Skeletal muscle tissue (tissue), 4 donors: ENCODE measurements around the gene ECHS1. TPM values are rescaled to one million over a fixed set of nuclear protein-coding genes. Genes with fewer than 3 reads are reported as not detected.
"Not testable (repeated sequence)": the region's sequence is repeated elsewhere in the genome, so short reads cannot be mapped to it uniquely, and the experiment has no call there.

Experiments
- H3K27ac ChIP-seq: one replicate; pipeline ENCODE4 v1.7.0; 2013; ENCODE audit warnings: mild to moderate bottlenecking, low read depth, low read length, inconsistent platforms
- H3K27me3 ChIP-seq, 3 donors: one replicate each; pipeline ENCODE4 v1.7.0; 2013; ENCODE audit warnings: low read length in 3 of 3; ENCODE audit not compliant: control insufficient read depth in 3 of 3, insufficient read depth in 3 of 3
- H3K36me3 ChIP-seq, 3 donors: one replicate each; pipeline ENCODE4 v1.7.0; 2013; ENCODE audit warnings: low read length in 3 of 3; ENCODE audit not compliant: control insufficient read depth in 3 of 3, insufficient read depth in 3 of 3
- H3K4me1 ChIP-seq, 3 donors: one replicate each; pipeline ENCODE4 v1.7.0; 2013; ENCODE audit warnings: low read length in 3 of 3, mild to moderate bottlenecking in 3 of 3; ENCODE audit not compliant: control insufficient read depth in 3 of 3, insufficient read depth in 3 of 3
- H3K4me3 ChIP-seq, 3 donors: one replicate each; pipeline ENCODE4 v1.7.0; 2013; ENCODE audit warnings: low read length in 3 of 3
- H3K9ac ChIP-seq, 3 donors: one replicate each; pipeline ENCODE4 v1.7.0; 2013; ENCODE audit warnings: low read length in 3 of 3, mild to moderate bottlenecking in 3 of 3, moderate library complexity in 2 of 3, low read depth in 1 of 3
- H3K9me3 ChIP-seq, 3 donors: one replicate each; pipeline ENCODE4 v1.7.0; 2013; ENCODE audit warnings: low read length in 3 of 3; ENCODE audit not compliant: control insufficient read depth in 3 of 3
- total RNA-seq: library from RNA; depleted of rRNA; stranded (reverse); fragments of >200 nt; gene quantifications from one replicate; pipeline ENCODE4 v1.2.3, GENCODE V29; 2014
- donor health status: Osteomylitis.

Gene ECHS1
- total RNA-seq, 1 donor from 2014 or later: 76.7 TPM

GRCh38 chr10:133368153-133368552 lies 5.0 kb downstream of the ECHS1 start:
- Histone ChIP-seq H3K9ac (no peak overlapping the region), H3K27me3 (no peaks in the 10 kb centered on the region), H3K4me3 (no peak overlapping the region), H3K27ac (no peak overlapping the region), H3K4me1 (peaks cover 5 to 9% (median 6%) of the 10 kb centered on the region in 3 donors), H3K36me3 (peaks cover 54 to 60% (median 58%) of the 10 kb centered on the region in 3 donors), H3K9me3 (no peaks in the 10 kb centered on the region)

- H3K4me1 ChIP-seq, H3K4me3 ChIP-seq, H3K9ac ChIP-seq, H3K9me3 ChIP-seq, H3K27ac ChIP-seq, H3K27me3 ChIP-seq: not testable (repeated sequence)
- H3K36me3 ChIP-seq: peaks cover 61 to 66% (median 61%) of the 10 kb centered on the region in 3 donors
Measured at GRCh38 chr10:133367461-133367860, 5.7 kb downstream of the ECHS1 start.

GRCh38 chr10:133366751-133367150 lies 6.4 kb downstream of the ECHS1 start:
- Histone ChIP-seq H3K9ac (no peak overlapping the region), H3K4me1 (peaks cover 0 to 3% (median 0%) of the 10 kb centered on the region in 3 donors), H3K36me3 (peaks cover 67 to 73% (median 68%) of the 10 kb centered on the region in 3 donors), H3K27me3 (no peaks in the 10 kb centered on the region), H3K27ac (no peak overlapping the region), H3K4me3 (no peak overlapping the region), H3K9me3 (no peaks in the 10 kb centered on the region)

- Histone ChIP-seq H3K27ac (no peak overlapping the region), H3K4me3 (no peak overlapping the region), H3K4me1 (no peaks in the 10 kb centered on the region), H3K9ac (no peak overlapping the region), H3K9me3 (no peaks in the 10 kb centered on the region), H3K27me3 (no peaks in the 10 kb centered on the region), H3K36me3 (peaks cover 66 to 73% (median 67%) of the 10 kb centered on the region in 3 donors)
Measured at GRCh38 chr10:133366130-133366478, 7.0 kb downstream of the ECHS1 start.

GRCh38 chr10:133365461-133366129 lies 7.6 kb downstream of the ECHS1 start:
- H3K36me3 ChIP-seq: peaks cover 66 to 71% (median 66%) of the 10 kb centered on the region in 3 donors

GRCh38 chr10:133364645-133365431 lies 8.3 kb downstream of the ECHS1 start:
- H3K9me3 ChIP-seq: no peaks in the 10 kb centered on the region
- no peak overlapping the region for H3K4me3 ChIP-seq
- H3K27ac ChIP-seq: no peak overlapping the region

More at GRCh38 chr10:133365461-133366129, 7.6 kb downstream of the ECHS1 start:
- H3K9ac ChIP-seq: no peak overlapping the region
- no peak overlapping the region for H3K4me3 ChIP-seq
- H3K27ac ChIP-seq: no peak overlapping the region
- H3K9me3 ChIP-seq: no peaks in the 10 kb centered on the region
- no peaks in the 10 kb centered on the region for H3K4me1 ChIP-seq
- H3K27me3 ChIP-seq: no peaks in the 10 kb centered on the region

GRCh38 chr10:133362846-133363245 lies 10.3 kb downstream of the ECHS1 start:
- no peaks in the 10 kb centered on the region for H3K4me1 ChIP-seq
- H3K9me3 ChIP-seq: no peaks in the 10 kb centered on the region
- peaks cover 40 to 45% (median 43%) of the 10 kb centered on the region in 3 donors for H3K36me3 ChIP-seq
- H3K27ac ChIP-seq: no peak overlapping the region
- H3K9ac ChIP-seq: no peak overlapping the region
- no peaks in the 10 kb centered on the region for H3K27me3 ChIP-seq
- H3K4me3 ChIP-seq: no peak overlapping the region

More at GRCh38 chr10:133364645-133365431, 8.3 kb downstream of the ECHS1 start:
- H3K36me3 ChIP-seq: peaks cover 58 to 63% (median 59%) of the 10 kb centered on the region in 3 donors
- no peaks in the 10 kb centered on the region for H3K4me1 ChIP-seq
- H3K9ac ChIP-seq: no peak overlapping the region
- H3K27me3 ChIP-seq: no peaks in the 10 kb centered on the region

- Histone ChIP-seq H3K36me3 (peaks cover 39 to 43% (median 41%) of the 10 kb centered on the region in 3 donors), H3K27me3 (peaks cover 0 to 4% (median 0%) of the 10 kb centered on the region in 3 donors), H3K9me3 (no peaks in the 10 kb centered on the region), H3K27ac (no peak overlapping the region), H3K4me1 (peaks cover 0 to 4% (median 0%) of the 10 kb centered on the region in 3 donors), H3K9ac (no peak overlapping the region), H3K4me3 (no peak overlapping the region)
Measured at GRCh38 chr10:133361773-133362441, 11.2 kb downstream of the ECHS1 start.

GRCh38 chr10:133361227-133361626 lies 11.9 kb downstream of the ECHS1 start:
- Histone ChIP-seq H3K27ac (no peak overlapping the region), H3K9ac (no peak overlapping the region), H3K4me3 (no peak overlapping the region), H3K27me3 (peaks cover 5 to 11% (median 5%) of the 10 kb centered on the region in 3 donors), H3K36me3 (peaks cover 34 to 36% (median 36%) of the 10 kb centered on the region in 3 donors), H3K9me3 (no peaks in the 10 kb centered on the region), H3K4me1 (peaks cover 3 to 10% (median 5%) of the 10 kb centered on the region in 3 donors)
